ENCODE data around the gene DGKG.

- TF ChIP-seq POLR2A (IDR thresholded peaks at IDR 0.05) (no peak), CTCF (IDR thresholded peaks at IDR 0.05) (no peak)
These were observed 71.2 kb downstream of the DGKG start for GRCh38 chr3:186290796-186291195.

All from Peyer's patch (tissue), 4 donors.